ENCODE results near the gene B3GALT4.
"Not testable (repeated sequence)": the region's sequence is repeated elsewhere in the genome, so short reads cannot be mapped to it uniquely, and the experiment has no call there.

B3GALT4 gene

GRCh38 chr6:33251395-33252012 is 25.4 kb upstream of the B3GALT4 start:
- no peak for DNase-seq (ENCODE audit: low spot score)
- TF ChIP-seq CTCF (IDR thresholded peaks at IDR 0.05; ENCODE audit: extremely low read depth, insufficient read depth, missing control alignments) = peak; percentile 5

GRCh38 chr6:33252759-33253158 is 24.2 kb upstream of the B3GALT4 start:
- in situ Hi-C loops (cut with MboI; ENCODE audit: low pct_unique_long_range_greater_than_20kb, low sequenced_read_pairs, unreplicated experiment) = no loop called here
- TF ChIP-seq CTCF (IDR thresholded peaks at IDR 0.05; ENCODE audit: extremely low read depth, insufficient read depth, missing control alignments) = no peak
- no peak for DNase-seq (ENCODE audit: low spot score)

More at GRCh38 chr6:33251395-33252012, 25.4 kb upstream of the B3GALT4 start:
- in situ Hi-C loops (cut with MboI; ENCODE audit: low pct_unique_long_range_greater_than_20kb, low sequenced_read_pairs, unreplicated experiment) = no loop called here

GRCh38 chr6:33254591-33254990 is 22.3 kb upstream of the B3GALT4 start:
- no peak for TF ChIP-seq CTCF (IDR thresholded peaks at IDR 0.05; ENCODE audit: extremely low read depth, insufficient read depth, missing control alignments)
- in situ Hi-C loops (cut with MboI; ENCODE audit: low pct_unique_long_range_greater_than_20kb, low sequenced_read_pairs, unreplicated experiment) = no loop called here
- DNase-seq (ENCODE audit: low spot score) = no peak

- in situ Hi-C loops (cut with MboI; ENCODE audit: low pct_unique_long_range_greater_than_20kb, low sequenced_read_pairs, unreplicated experiment) = no loop called here
- no peak for TF ChIP-seq CTCF (IDR thresholded peaks at IDR 0.05; ENCODE audit: extremely low read depth, insufficient read depth, missing control alignments)
- DNase-seq (ENCODE audit: low spot score) = no peak
Observed at GRCh38 chr6:33259032-33259431, 17.9 kb upstream of the B3GALT4 start.

GRCh38 chr6:33262490-33262889 is 14.4 kb upstream of the B3GALT4 start:
- in situ Hi-C loops (cut with MboI; ENCODE audit: low pct_unique_long_range_greater_than_20kb, low sequenced_read_pairs, unreplicated experiment); DNase-seq (ENCODE audit: low spot score): not testable (repeated sequence)

- no peak for DNase-seq (ENCODE audit: low spot score)
- no peak for TF ChIP-seq CTCF (IDR thresholded peaks at IDR 0.05; ENCODE audit: extremely low read depth, insufficient read depth, missing control alignments)
- in situ Hi-C loops (cut with MboI; ENCODE audit: low pct_unique_long_range_greater_than_20kb, low sequenced_read_pairs, unreplicated experiment) = no loop called here
Observed at GRCh38 chr6:33264015-33264414, 12.9 kb upstream of the B3GALT4 start.

GRCh38 chr6:33271117-33271467 is 5.8 kb upstream of the B3GALT4 start:
- TF ChIP-seq CTCF (IDR thresholded peaks at IDR 0.05; ENCODE audit: extremely low read depth, insufficient read depth, missing control alignments) = no peak
- in situ Hi-C loops (cut with MboI; ENCODE audit: low pct_unique_long_range_greater_than_20kb, low sequenced_read_pairs, unreplicated experiment) = no loop called here
- DNase-seq (ENCODE audit: low spot score) = no peak

Data from GM13977 (cell line).